BLaER1 treated with 17β-estradiol and CSF1 and Interleukin-3, amounts not matched to agents 10 nM and 100 nM (cell line): Measurements from ENCODE around the gene ADAT1.

ENCODE experiments used
- H3K27ac ChIP-seq, 11 experiments: shearing (Covaris generic); formaldehyde crosslinking; 2 replicates each; pipeline ENCODE4 v1.8.1; 2022
- H3K27me3 ChIP-seq, 11 experiments: shearing (Covaris generic); formaldehyde crosslinking; 2 replicates each; pipeline ENCODE4 v1.8.1; 2022
- H3K36me3 ChIP-seq, 11 experiments: shearing (Covaris generic); formaldehyde crosslinking; 2 replicates each; pipeline ENCODE4 v1.8.1; 2022
- H3K4me1 ChIP-seq, 10 experiments: shearing (Covaris generic); formaldehyde crosslinking; 2 replicates each; pipeline ENCODE4 v1.8.1; 2022
- H3K4me2 ChIP-seq, 11 experiments: shearing (Covaris generic); formaldehyde crosslinking; 2 replicates each; pipeline ENCODE4 v1.8.1; 2022
- H3K4me3 ChIP-seq, 10 experiments: shearing (Covaris generic); formaldehyde crosslinking; 2 replicates each; pipeline ENCODE4 v1.8.1; 2022
- H3K9ac ChIP-seq, 11 experiments: shearing (Covaris generic); formaldehyde crosslinking; 2 replicates each; pipeline ENCODE4 v1.8.1; 2022
- H3K9me3 ChIP-seq, 11 experiments: shearing (Covaris generic); formaldehyde crosslinking; replicated peaks in 1 of 11; 2 replicates each; pipeline ENCODE4 v1.8.1; 2022
- H4K20me1 ChIP-seq, 11 experiments: shearing (Covaris generic); formaldehyde crosslinking; 2 replicates each; pipeline ENCODE4 v1.8.1; 2022
- Cebpa-rat ChIP-seq, 11 experiments: shearing (Covaris generic); IDR thresholded peaks; 2 replicates each; pipeline ENCODE4 v1.8.1; 2022

Gene ADAT1

DNA sequence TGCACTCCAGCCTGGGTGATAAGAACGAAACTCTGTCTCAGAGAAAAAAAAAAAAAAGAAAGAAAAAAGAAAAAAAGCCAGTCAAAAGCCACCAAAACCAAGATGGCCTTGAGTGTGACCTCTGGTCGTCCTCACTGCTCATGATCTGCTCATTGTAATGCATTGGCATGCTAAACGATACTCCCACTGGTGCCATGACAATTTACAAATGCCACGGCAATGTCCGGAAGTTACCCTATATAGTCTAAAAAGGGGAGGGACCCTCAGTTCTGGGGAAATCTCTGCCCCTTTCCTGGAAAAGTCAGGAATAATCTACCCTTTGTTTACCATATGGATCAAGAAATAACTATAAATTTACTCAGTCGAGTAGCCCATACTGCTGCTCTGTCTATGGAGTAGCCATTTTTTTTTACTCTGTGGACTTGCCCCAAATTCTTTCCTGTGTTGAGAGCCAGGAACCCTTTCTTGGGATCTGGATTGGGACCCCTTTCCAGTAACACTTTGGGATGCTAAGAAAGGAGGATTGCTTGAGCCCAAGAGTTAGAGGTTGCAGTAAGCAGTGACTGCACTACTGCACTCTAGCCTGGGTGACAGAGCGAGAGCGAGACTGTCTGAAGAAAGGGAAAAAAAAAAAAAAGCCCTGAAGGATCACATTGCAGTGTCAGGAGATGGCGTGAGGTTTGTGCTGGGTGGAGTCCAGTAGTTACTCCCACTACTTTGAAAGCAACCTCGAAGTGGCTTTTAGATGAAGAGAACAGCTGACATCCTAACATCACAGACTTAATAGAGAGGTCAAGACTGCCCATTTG is 63.3 kb downstream of the ADAT1 start:
- Histone ChIP-seq H3K4me1 (peaks cover 12 to 24% (median 15%) of the 10 kb centered on the region in 10 experiments), H3K4me2 (no peak overlapping the region), H3K27me3 (peaks cover 0 to 6% (median under 1%) of the 10 kb centered on the region in 11 experiments; a peak in 6 of 22 replicates), H3K27ac (no peak overlapping the region), H3K9ac (no peak overlapping the region), H3K9me3 (no peaks in the 10 kb centered on the region), H3K4me3 (no peak overlapping the region), H4K20me1 (no peaks in the 10 kb centered on the region), H3K36me3 (no peaks in the 10 kb centered on the region)
- no peak for TF ChIP-seq Cebpa-rat (IDR thresholded peaks at IDR 0.05)

DNA sequence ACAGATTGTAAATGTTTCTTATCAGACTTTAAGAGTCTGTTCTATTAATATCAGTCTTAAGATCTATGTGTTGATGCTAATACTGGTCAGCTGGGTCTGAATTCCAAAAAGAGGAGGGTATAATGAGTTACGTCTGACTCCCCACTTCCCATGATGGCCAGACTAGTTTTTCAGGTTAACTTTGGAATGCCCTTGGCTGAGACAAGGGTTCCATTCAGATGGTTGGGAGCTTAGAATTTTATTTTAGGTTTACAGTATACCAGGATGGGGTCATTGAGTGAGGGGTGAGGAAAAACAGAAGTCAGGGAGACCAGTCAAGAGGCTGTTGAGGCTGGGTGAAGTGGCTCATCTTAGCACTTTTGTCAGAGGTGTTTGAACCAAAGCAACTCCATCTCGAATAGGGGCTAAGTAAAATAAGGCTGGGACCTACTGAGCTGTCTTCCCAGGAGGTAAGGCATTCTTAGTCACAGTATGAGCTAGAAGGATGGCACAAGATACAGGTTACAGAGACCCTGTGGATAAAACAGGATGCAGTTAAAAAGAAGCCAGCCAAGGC is 64.2 kb downstream of the ADAT1 start:
- Histone ChIP-seq H3K36me3 (no peaks in the 10 kb centered on the region), H3K9ac (no peak overlapping the region), H3K4me2 (no peak overlapping the region), H3K4me3 (no peak overlapping the region), H3K9me3 (no peaks in the 10 kb centered on the region), H4K20me1 (no peaks in the 10 kb centered on the region), H3K27ac (no peak overlapping the region), H3K27me3 (peaks cover 0 to 14% (median 6%) of the 10 kb centered on the region in 11 experiments; a peak in 7 of 22 replicates), H3K4me1 (peaks cover 8 to 23% (median 15%) of the 10 kb centered on the region in 10 experiments; a peak in 19 of 20 replicates)
- no peak for TF ChIP-seq Cebpa-rat (IDR thresholded peaks at IDR 0.05)

DNA sequence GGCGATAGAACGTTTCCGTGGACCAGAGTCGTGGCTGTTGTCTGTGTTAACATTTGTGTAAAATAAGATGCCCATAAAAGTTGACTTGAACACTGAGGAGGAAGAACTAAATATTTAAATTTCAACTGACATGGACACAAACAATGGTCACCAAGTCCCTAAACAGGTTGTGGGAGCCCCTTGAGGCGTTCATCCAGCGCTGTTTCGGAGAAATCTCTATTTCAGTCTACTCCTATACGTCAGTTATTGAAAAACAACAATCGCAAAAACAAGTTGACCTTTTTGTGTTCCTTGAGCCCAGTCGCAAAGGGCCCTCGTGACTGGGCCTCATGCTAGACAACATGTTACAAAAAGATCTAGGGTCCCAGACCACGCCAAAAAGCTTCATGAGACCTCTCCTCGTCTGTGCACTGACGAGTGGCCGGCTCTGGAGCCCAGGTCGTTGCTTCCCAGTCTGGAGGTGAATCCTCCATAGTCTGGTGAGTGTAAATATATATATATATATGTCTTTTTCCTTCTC is 66.6 kb downstream of the ADAT1 start:
- Histone ChIP-seq H3K4me2 (peak overlapping the region; percentile 86 to 98 (median 94)), H4K20me1 (no peaks in the 10 kb centered on the region), H3K27me3 (peaks cover 0 to 15% (median 6%) of the 10 kb centered on the region in 11 experiments; a peak in 7 of 22 replicates), H3K4me3 (peak overlapping the region; percentile 64 to 80 (median 72); a peak in 16 of 20 replicates), H3K4me1 (peaks cover 8 to 30% (median 15%) of the 10 kb centered on the region in 10 experiments; a peak in 19 of 20 replicates), H3K36me3 (no peaks in the 10 kb centered on the region), H3K9ac (peak overlapping the region in 6 of 11 experiments; percentile 64 to 77 (median 74); a peak in 11 of 22 replicates), H3K27ac (peak overlapping the region in 2 of 11 experiments; percentile 62 to 71; a peak in 2 of 22 replicates), H3K9me3 (no peaks in the 10 kb centered on the region)
- TF ChIP-seq Cebpa-rat (IDR thresholded peaks at IDR 0.05), result no peak

DNA sequence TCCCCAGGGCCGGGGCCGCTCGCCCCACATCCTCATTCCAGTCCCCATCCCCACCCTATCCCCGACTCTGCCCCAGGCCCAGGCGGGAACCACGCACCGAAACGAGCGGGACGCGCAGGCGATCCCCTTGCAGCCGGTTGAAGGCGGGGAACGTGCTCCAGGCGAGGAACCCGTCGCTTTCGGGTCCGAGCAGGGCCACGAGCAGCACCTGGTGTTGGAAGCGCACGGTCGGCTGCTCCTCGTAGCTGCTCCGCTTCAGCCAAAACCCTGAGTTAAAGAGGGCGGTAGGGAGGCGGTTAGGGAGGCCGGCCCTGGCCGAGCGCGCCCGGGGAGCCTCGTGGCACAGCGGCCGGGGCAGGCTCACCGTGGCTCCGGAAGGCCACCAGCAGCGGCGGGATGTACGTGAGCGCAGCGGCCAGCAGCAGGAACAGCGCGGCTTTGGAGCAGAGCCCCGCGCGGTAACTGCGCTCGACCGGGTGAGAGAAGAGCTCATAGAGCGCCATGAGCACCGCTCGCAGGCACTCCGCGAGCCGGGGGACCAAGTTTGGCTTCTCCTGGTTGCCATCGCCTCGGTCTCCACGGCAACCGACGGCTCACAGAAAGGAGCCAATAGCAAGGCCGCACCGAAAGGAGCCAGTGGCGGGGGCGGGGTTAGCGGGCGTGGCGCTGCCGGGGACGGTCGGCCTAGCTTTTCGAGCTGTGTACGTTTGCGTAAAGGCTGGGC is 67.2 kb downstream of the ADAT1 start, which contains the start of gene TMEM231:
TMEM231 (minus strand) TSS at position 546 of the 724 bp plus-strand sequence; CDS start at position 503, 43 bp downstream.
- H3K36me3 ChIP-seq, result no peaks in the 10 kb centered on the region
- peak within 1 kb of the TSS; percentile 64 to 80 (median 72) for H3K4me3 ChIP-seq
- peaks cover 8 to 31% (median 15%) of the 10 kb centered on the region in 10 experiments; a peak in 19 of 20 replicates for H3K4me1 ChIP-seq
- peak within 1 kb of the TSS; percentile 86 to 98 (median 94) for H3K4me2 ChIP-seq
- H4K20me1 ChIP-seq, result no peaks in the 10 kb centered on the region
- TF ChIP-seq Cebpa-rat (IDR thresholded peaks at IDR 0.05), result no peak
- H3K27me3 ChIP-seq, result peaks cover 0 to 15% (median 6%) of the 10 kb centered on the region in 11 experiments; a peak in 7 of 22 replicates
- H3K9me3 ChIP-seq, result no peaks in the 10 kb centered on the region
- H3K9ac ChIP-seq, result peak within 1 kb of the TSS; percentile 46 to 77 (median 73); a peak in 21 of 22 replicates
- H3K27ac ChIP-seq, result peak within 1 kb of the TSS in 10 of 11 experiments; percentile 15 to 71 (median 40); a peak in 15 of 22 replicates

GRCh38 chr16:75555213-75555706 is 67.8 kb downstream of the ADAT1 start:
- peak overlapping the region in 9 of 11 experiments; percentile 17 to 71 (median 44); a peak in 14 of 22 replicates for H3K27ac ChIP-seq
- TF ChIP-seq Cebpa-rat (IDR thresholded peaks at IDR 0.05), result no peak
- H4K20me1 ChIP-seq, result no peaks in the 10 kb centered on the region
- H3K27me3 ChIP-seq, result peaks cover 0 to 15% (median 6%) of the 10 kb centered on the region in 11 experiments; a peak in 7 of 22 replicates
- H3K4me1 ChIP-seq, result peaks cover 13 to 37% (median 21%) of the 10 kb centered on the region in 10 experiments
- H3K36me3 ChIP-seq, result no peaks in the 10 kb centered on the region
- H3K4me2 ChIP-seq, result peak overlapping the region; percentile 86 to 98 (median 94)
- H3K9me3 ChIP-seq, result no peaks in the 10 kb centered on the region
- peak overlapping the region; percentile 46 to 77 (median 73); a peak in 21 of 22 replicates for H3K9ac ChIP-seq
- peak overlapping the region; percentile 64 to 80 (median 72) for H3K4me3 ChIP-seq

DNA sequence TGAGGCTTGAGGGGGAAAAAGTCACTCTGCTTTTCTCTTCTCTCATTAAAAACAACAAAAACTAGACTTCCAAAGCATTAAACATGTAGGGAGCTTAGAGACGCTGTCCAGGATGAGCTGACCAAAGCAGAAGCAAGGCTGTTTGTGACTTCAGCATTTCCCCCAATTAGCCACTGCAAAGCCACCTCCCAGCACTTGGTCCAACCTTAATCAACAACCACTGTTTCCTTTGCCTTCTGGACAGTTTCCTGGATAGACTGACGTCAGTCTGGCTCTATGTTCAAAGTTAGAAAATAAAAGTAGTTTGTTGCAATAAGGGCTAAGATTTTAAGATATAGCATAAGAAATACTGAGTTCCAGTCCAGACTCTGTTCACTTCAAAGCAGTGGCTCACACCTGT is 70.1 kb downstream of the ADAT1 start:
- Histone ChIP-seq H3K27me3 (peaks cover 0 to 15% (median 6%) of the 10 kb centered on the region in 11 experiments; a peak in 7 of 22 replicates), H3K4me2 (peak overlapping the region in 4 of 11 experiments; percentile 2 to 20 (median 6); a peak in 3 of 22 replicates), H3K4me3 (no peak overlapping the region), H3K27ac (no peak overlapping the region), H3K9me3 (no peaks in the 10 kb centered on the region), H3K36me3 (no peaks in the 10 kb centered on the region), H3K4me1 (peaks cover 21 to 48% (median 31%) of the 10 kb centered on the region in 10 experiments), H3K9ac (no peak overlapping the region), H4K20me1 (no peaks in the 10 kb centered on the region)
- TF ChIP-seq Cebpa-rat (IDR thresholded peaks at IDR 0.05), result no peak

DNA sequence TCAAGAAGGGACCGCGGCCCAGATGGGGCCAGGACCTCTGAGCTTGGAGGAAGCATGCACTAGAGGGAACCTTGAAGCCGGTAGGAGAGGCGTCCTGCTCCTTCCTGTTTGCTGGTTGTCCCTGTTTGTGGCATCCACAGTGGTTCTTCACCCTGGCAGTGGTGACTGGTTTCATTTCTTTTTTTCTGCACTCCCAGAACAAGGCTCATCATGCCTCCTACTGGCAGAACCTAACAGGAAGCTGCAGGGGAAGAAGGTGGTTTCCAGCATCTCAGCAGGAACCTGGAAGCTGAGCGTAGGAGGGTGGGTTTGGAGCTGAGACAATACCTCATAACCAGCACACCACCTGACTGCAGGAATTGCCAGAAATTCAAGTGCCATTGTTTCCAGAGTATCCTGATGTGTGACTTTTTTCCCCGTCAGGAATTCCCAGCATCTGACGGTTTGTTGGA is 72.8 kb downstream of the ADAT1 start:
- Histone ChIP-seq H3K4me1 (peaks cover 15 to 38% (median 23%) of the 10 kb centered on the region in 10 experiments), H3K4me3 (no peak overlapping the region), H3K27ac (peak overlapping the region in 2 of 11 experiments; percentile 15 to 25; a peak in 1 of 22 replicates), H3K9ac (no peak overlapping the region), H3K4me2 (peak overlapping the region; percentile 29 to 82 (median 47); a peak in 21 of 22 replicates), H3K27me3 (peaks cover 0 to 15% (median 6%) of the 10 kb centered on the region in 11 experiments; a peak in 7 of 22 replicates), H3K9me3 (no peaks in the 10 kb centered on the region), H4K20me1 (no peaks in the 10 kb centered on the region), H3K36me3 (no peaks in the 10 kb centered on the region)
- TF ChIP-seq Cebpa-rat (IDR thresholded peaks at IDR 0.05), result no peak
